Stimulated activated naive CD4-positive, alpha-beta T cell treated with Interleukin-2 at 50 U/mL for 16 hours (primary cell): ENCODE data around the gene TYW5.

Source experiments
- DNase-seq: peaks from one replicate; lab custom pipeline; 2025; lab: John Stamatoyannopoulos, UW

TYW5 gene

GRCh38 chr2:199973703-199974102 lies 18.4 kb upstream of the TYW5 start:
- no peak for DNase-seq

DNA sequence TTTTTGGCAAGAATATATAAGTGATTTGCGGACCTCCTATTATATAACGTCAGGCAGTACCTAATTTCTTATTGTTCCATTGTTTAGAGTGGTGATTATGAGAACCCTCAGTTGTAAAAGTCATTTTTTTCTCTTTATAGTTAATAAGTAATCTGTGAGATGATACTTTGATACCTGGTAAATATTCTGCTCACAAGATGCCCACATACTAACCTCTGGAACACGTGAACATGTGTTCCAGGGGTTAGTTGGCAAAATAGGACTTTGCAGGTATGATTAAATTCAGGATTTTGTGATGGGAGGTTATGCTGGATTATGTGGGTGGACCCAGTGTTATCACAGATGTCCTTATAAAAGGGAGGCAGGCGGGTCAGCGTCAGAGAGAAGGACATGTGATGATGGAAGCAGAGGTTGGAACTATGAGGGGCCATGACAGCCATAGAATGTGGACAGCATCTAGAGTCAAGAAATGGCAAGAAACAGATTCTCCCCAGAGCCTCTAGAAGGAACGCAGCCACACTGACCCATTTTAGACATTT lies 16.9 kb upstream of the TYW5 start:
- no peak for DNase-seq

GRCh38 chr2:199968126-199968525 lies 12.8 kb upstream of the TYW5 start:
- no peak for DNase-seq

DNA sequence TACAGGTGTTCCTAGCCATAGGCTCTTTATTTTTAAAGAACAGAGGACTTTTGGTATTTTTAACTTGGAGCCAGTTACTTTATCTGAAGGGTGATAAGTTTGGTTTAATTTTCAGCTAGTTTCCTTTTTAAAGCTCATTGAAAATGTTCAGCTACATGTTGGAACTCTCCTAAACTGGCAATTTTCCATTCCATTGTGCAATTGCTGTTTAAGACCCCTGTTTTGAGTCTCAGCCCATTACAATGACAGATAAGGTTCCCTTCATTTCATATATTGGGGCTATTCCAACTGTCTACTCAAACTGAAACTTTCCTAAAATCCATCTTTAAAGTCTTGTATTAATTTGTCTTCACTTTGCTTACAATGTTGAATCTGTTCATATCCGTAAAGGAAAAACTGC lies 11.7 kb upstream of the TYW5 start:
- no peak for DNase-seq

DNA sequence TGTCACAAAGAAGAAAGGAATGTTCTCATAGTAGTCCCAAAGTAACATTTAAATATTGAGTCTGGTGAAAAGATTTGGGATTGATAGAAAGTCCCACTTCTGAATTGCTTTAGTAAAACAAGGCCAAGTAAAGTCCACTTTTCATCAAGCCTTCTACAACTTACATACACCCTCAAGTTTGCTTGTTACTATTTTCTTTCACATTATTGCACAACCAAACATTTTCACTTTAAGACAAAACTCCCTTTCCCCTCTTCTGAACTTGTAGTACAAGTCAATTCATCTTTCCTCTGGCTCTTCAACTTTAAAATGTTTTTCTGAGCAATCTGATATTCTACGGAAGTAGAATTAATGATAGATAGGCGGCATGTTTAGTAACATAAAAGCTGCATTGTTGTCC lies 11.1 kb upstream of the TYW5 start:
- no peak for DNase-seq

DNA sequence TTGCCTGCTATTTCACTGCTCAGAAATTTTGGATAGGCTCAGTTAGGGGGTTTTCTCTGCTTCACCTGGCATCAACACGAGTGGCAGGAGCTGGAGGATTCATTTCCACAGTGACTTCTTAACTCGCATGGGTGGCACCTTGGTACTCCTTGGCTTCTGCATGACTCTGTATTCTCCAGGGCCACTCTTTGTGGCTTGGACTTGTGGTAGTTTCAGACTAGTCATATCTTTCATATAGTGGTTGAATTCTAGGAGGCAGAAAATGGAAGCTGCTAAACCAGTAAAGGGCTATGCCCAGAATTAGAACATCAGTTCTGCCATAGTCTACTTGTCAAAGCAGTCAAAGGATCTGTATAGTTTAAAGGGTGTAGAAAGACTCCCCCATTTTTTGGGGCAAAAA lies 6.9 kb upstream of the TYW5 start:
- DNase-seq = no peak

DNA sequence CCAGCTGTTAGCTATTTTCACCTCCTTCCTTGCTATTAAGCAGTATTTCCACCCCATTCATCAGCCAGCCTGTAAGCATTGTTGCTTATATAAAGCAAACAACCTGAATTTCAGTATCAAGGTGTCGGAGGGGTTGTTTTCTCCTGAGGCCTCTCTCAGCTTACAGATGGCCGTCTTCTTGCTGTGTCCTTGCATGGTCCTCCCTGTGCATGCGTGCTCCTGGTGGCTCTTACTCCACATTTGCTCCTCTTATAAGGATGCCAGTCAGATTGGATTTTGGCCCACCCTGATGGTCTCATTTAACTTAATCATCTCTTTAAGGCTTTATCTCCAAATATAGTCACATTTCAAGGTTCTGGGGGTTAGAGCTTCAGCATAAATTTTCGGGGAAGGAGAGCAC lies 2.7 kb upstream of the TYW5 start:
- DNase-seq = no peak

DNA sequence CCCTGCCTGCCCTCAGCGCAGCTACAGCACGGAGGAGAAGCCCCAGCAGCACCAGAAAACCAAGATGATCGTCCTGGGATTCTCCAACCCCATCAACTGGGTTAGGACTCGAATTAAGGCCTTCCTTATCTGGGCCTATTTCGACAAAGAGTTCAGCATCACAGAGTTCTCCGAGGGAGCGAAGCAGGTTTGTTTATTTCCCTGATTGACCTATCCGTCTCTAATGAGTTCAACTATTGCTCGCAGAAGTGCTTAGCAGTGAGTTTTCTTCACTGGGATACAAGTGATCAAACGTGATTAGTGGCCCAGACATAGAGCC lies 730 bp upstream of the TYW5 start:
- DNase-seq = no peak

DNA sequence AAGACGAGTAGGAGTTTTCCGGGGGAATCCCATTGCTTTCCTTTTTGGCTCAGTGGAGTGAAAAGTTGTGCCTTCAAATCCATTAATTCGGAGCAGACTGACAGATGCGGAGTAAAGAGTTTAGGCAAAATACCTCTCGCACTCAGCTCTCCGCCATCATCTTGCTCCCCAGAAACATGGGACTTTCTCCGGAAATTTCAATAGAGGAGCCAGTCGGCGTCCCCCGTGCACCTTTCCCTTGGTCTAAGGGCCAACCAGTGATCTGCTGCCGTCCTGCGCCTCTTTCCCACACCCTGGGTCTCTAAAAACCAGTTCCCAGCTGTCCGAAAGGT lies 318 bp downstream of the TYW5 start:
- DNase-seq = no peak

DNA sequence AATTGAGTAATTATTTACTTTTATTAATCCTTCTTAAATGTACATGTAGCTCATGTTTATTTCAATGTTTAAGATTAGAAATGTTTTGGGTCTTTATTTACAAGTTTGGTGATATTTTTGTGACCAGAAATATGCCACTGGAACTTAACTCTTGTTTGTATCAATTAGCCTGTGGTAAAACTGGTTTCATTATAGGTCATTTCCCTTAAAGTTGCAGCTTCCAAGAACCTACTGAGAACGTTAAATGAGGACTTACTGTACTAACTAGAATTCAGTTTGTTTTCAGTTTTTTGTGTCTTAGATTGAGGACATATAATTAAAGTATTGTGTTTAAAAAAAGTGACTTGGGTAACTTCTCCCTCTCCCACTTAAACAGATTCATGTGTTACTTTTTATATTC lies 4.3 kb downstream of the TYW5 start:
- DNase-seq = no peak

GRCh38 chr2:199950396-199950795 lies 4.9 kb downstream of the TYW5 start:
- no peak for DNase-seq

DNA sequence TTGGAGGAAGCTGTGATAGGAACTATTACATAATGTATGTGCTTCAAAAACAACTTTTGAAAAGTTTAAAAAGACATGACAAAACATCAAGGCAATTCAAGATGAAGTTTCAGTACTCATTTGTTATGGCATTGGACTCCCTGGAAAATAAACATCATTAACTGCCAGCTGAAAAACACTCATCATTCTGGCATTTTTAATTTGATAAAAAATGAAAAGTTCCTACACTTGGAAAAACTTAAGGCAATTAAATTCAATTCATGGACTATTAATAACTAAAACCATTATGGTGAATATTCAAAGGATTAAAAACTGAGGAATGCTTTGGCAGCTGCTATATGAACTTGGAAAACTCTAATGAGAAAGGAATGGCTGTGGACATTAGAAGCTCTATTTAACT lies 8.5 kb downstream of the TYW5 start:
- DNase-seq = no peak

DNA sequence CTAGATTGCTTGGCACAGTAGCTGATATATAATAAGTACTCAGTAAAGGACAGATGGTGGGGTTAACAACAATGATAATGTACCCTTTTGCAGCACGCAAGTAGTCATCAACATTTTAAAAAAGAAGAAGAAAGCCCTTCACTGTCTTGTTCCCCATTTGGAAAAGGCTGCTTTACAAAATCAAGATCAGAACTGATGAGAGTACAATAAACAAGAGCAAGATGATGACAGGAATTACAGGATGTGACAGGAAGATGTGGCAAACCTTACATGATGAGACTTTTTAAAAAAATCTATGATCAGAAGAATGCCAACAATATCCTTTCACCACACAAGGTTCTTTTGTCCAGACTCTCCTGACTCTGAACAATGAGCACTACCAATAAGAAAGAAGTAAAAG lies 9.1 kb downstream of the TYW5 start:
- DNase-seq = no peak

- DNase-seq = no peak
Observed at GRCh38 chr2:199943373-199943772, 11.9 kb downstream of the TYW5 start.

GRCh38 chr2:199940373-199940772 lies 14.9 kb downstream of the TYW5 start:
- DNase-seq = no peak

- DNase-seq = no peak
Observed at GRCh38 chr2:199936554-199936953, 18.7 kb downstream of the TYW5 start.

DNA sequence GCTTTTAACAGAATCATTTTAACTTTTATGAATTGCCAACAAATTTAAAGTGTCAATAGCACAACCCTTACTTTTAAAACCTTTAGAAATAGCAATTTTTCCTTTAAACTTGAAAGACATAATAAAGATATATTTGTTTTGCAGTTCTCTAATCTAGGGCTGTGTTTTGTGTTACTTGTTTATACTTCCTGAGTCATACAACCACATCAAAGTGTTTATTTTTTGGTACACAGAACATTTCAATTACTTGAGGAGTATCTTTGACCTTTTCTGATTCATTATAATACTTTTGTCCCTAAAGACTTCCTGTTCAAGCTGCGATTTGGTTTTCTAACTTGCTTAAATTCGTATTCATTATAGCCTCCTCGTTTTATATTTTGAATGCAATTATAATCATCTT lies 21.8 kb downstream of the TYW5 start:
- DNase-seq = no peak

- DNase-seq = no peak
Observed at GRCh38 chr2:199932312-199932855, 22.9 kb downstream of the TYW5 start.

DNA sequence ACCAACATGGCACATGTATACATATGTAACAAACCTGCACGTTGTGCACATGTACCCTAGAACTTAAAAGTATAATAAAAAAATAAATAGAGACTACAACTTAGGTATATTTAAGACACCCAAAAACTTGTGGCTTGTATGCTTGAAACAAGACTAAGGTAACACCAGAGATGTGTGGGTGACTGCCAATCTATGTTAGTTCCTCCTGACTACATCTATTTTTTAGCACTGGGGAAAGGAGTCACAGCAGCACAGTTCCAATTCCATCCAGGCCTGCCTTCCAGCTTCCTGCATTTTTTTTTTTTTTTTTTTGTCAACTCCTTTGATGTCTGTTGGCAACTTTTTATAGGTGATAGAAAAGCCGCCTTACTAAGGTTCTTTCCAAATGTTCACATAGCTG lies 26.0 kb downstream of the TYW5 start:
- DNase-seq = no peak

GRCh38 chr2:199928626-199929025 lies 26.7 kb downstream of the TYW5 start:
- DNase-seq = no peak

- DNase-seq = no peak
Observed at GRCh38 chr2:199928226-199928625, 27.1 kb downstream of the TYW5 start.

DNA sequence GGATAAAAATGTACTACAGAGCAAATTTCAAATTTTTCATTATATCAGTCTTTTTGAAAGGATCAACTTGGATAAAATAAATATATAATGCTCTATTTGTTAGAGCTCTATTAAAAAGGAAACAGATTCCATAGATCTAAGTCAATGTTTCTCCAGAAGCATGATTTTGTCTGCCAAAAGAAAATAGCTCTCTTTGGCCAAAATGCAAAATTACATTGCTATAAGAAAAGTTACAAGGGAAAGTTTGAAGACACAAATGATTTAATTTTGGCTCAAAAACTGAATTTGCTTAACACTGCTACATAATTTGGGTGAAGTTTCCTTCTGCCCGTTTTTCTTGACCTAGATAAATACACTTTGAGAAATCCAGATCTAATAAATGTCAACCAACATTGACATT lies 28.5 kb downstream of the TYW5 start:
- DNase-seq = no peak

DNA sequence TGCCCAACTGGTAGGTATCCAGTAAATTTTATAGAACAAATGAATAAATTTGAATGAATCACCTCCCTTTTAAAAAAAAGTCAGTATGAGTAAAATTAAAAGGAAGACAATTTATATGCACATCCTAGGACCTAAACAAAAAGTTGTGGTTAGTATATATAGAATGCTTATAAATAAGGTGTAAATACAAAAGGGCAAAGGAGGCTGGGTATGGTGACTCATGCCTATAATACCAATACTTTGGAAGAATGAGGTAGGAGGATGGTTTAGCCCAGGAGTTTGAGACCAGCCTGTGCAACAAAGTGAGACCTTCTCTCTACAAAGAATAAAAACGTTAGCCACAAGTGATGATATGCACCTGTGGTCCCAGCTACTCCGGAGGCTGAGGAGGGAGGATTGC lies 31.4 kb downstream of the TYW5 start:
- no peak for DNase-seq

DNA sequence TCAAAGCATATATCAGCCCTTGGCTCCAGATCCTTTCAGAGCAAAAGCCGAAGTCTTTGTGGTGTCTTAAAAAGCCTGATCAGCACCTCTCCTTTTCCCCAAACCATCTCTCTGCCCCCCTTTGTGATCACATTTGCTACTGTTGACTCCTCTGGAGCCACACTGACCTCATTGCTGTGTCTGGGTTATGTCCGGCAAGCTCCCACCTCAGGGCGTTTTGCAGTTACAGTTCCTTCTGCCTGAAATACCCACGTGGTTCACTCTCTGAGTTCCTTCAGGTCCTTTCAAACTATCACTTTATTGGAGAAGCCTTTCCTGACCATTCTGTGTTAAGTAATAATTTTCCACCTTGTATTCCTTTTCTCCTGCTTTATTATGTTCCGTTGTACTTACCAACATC lies 32.4 kb downstream of the TYW5 start:
- DNase-seq = no peak

DNA sequence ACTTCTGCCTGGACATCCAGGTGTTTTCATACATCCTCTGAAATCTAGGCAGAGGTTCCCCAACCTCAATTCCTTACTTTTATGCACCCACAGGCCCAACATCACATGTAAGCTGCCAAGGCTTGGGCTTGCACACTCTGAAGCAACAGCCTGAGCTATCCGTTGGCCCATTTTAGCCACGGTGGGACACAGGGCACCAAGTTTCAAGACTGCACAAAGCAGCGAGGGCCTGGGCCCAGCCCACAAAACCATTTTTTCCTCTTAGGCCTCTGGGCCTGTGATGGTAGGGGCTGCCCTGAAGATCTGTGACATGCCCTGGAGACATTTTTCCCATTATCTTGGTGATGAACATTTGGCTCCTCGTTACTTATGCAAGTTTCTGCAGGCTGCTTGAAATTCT lies 38.3 kb downstream of the TYW5 start:
- DNase-seq = no peak
